ENCODE measurements around the gene HOXB2. TPM values are rescaled to one million over a fixed set of nuclear protein-coding genes. Genes with fewer than 3 reads are reported as not detected.
"Not testable (repeated sequence)": the region's sequence is repeated elsewhere in the genome, so short reads cannot be mapped to it uniquely, and the experiment has no call there.

Gene HOXB2
- total RNA-seq, 1 donor from 2014 or later = 43.7 TPM

DNA sequence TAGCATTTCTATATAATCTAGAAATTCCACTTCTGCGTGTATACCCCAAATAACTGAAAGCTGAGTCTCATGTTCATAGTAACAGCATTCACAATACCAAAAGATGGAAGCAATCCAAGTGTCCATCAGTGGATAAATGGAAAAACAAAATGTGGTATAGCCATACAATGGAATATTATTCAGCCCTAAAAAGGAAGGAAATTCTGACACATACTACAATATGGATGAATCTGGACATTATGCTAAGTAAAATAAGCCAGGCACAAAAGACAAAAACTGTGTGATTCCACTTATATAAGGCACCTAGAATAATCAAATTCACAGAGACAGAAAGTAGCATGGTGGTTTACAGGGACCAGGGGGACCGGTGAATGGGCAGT lies 34.5 kb downstream of the HOXB2 start:
- H3K4me3 ChIP-seq (ENCODE audit: low read depth, low read length) = no peak overlapping the region
- TF ChIP-seq, protein P1, sequence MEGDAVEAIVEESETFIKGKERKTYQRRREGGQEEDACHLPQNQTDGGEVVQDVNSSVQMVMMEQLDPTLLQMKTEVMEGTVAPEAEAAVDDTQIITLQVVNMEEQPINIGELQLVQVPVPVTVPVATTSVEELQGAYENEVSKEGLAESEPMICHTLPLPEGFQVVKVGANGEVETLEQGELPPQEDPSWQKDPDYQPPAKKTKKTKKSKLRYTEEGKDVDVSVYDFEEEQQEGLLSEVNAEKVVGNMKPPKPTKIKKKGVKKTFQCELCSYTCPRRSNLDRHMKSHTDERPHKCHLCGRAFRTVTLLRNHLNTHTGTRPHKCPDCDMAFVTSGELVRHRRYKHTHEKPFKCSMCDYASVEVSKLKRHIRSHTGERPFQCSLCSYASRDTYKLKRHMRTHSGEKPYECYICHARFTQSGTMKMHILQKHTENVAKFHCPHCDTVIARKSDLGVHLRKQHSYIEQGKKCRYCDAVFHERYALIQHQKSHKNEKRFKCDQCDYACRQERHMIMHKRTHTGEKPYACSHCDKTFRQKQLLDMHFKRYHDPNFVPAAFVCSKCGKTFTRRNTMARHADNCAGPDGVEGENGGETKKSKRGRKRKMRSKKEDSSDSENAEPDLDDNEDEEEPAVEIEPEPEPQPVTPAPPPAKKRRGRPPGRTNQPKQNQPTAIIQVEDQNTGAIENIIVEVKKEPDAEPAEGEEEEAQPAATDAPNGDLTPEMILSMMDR (conservative IDR thresholded peaks at IDR 0.05; ENCODE audit: low read depth, low read length) = no peak
- DNase-seq (ENCODE audit: low read depth) = no peak

DNA sequence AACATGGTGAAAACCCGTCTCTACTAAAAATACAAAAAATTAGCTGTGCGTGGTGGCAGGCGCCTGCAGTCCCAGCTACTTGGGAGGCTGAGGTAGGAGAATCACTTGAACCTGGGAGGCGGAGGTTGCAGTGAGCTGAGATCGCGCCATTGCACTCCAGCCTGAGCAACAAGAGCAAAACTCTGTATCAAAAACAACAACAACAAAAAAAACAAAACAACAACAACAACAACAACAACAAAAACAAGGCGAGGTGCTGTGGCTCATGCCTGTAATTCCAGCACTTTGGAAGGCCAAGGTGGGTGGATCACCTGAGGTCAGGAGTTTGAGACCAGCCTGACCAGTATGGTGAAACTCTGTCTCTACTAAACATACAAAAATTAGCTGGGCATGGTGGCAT lies 35.2 kb downstream of the HOXB2 start:
- H3K4me3 ChIP-seq (ENCODE audit: low read depth, low read length); DNase-seq (ENCODE audit: low read depth): not testable (repeated sequence)

DNA sequence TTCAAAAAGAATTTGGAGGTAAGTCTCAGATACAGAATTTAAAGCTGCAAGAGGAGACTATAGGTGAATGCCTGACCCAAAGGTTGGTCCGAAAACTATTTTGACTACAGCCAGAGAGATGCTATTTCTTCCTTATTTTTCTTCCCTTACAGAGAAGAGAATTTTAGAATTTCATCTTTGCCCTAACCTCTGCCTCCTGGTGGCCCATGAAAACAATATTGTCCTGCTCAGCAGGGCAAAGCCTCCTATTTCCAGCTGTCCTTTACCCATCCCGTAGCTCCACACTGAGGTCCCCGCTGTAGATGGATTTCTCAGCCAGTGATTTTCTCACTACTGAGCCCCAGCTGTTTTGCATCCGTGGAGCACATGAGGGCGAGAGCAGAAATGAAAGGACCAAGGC lies 38.7 kb downstream of the HOXB2 start:
- DNase-seq (ENCODE audit: low read depth) = no peak
- TF ChIP-seq, protein P1 (conservative IDR thresholded peaks at IDR 0.05; ENCODE audit: low read depth, low read length) = peak; percentile 23
- H3K4me3 ChIP-seq (ENCODE audit: low read depth, low read length) = no peak overlapping the region

DNA sequence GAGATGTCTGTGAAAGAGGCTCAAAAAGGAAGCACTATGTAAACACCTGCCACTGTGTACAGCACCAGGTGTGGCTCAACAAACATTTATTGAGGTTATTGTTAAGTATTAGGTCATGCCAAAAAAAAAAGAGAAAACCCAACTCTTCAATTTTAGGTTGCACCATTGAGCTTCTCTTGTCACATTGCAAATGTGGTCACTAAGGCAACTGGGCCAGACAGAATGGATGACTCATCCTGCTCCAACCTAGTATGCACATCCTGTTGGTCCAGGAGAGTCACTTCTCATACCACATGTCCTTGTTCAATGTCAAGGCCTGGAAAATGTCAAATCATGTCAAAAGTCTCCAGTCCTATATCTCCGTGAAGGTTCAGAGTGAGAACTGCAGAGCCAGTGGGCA lies 39.1 kb downstream of the HOXB2 start:
- no peak for DNase-seq (ENCODE audit: low read depth)
- no peak overlapping the region for H3K4me3 ChIP-seq (ENCODE audit: low read depth, low read length)
- TF ChIP-seq, protein P1 (conservative IDR thresholded peaks at IDR 0.05; ENCODE audit: low read depth, low read length) = no peak

DNA sequence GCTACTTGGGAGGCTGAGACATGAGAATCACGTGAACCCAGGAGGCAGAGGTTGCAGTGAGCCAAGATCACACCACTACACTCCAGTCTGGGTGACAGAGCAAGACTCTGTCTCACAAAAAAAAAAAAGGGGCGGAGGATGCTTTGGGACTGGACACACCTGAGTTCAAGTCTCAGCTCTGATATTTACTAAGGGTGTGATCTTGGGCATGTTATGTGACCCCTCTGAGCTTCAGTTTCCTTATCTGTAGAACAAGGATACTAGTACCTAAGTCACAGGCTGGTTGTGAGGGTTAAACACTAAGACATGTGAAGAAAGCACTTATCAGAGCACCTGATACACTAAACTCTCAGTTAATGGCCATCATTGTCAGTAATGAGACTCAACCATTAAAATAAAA lies 40.0 kb downstream of the HOXB2 start:
- H3K4me3 ChIP-seq (ENCODE audit: low read depth, low read length) = no peak overlapping the region
- TF ChIP-seq, protein P1 (conservative IDR thresholded peaks at IDR 0.05; ENCODE audit: low read depth, low read length) = no peak
- DNase-seq (ENCODE audit: low read depth) = no peak

DNA sequence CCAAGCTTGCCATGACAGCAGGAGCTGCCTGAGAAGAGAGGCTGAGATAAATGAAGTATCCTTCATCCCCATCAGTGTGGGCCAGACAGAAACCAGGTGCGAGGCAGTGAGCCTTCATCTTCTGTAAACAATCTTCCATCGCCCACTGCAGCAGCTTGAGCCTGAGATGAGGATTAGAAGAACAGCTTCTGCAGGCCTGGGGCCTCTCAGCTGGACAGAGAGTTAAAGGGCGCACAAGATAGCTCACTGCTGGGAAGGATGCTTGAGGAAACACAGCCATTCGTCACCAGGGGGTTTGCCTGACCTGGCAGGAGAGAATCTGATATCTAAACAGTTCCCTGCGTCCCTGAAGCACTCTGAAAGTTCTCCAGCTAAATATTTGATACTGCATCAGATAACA lies 41.2 kb downstream of the HOXB2 start:
- DNase-seq (ENCODE audit: low read depth) = no peak
- H3K4me3 ChIP-seq (ENCODE audit: low read depth, low read length) = no peak overlapping the region
- TF ChIP-seq, protein P1 (conservative IDR thresholded peaks at IDR 0.05; ENCODE audit: low read depth, low read length) = no peak

DNA sequence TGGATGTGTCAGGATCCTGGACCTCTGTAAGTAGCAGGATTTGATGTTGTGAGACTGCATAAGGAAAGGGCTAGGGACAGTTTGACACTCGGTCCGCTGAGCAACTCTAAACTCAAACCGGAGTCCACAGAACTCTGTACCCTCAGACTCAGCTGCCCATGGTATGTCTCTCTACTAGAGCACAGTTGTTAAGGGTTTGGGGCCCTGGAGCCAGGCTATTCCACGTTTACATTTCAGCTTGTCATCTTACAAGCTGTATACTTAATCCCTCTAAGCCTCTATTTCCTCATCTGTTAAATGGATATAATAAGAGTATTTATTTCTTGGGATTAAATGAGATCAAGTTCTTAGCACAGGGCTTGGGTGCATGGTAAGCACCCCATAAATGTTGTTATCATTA lies 42.0 kb downstream of the HOXB2 start:
- DNase-seq (ENCODE audit: low read depth) = no peak
- TF ChIP-seq, protein P1 (conservative IDR thresholded peaks at IDR 0.05; ENCODE audit: low read depth, low read length) = no peak
- no peak overlapping the region for H3K4me3 ChIP-seq (ENCODE audit: low read depth, low read length)

DNA sequence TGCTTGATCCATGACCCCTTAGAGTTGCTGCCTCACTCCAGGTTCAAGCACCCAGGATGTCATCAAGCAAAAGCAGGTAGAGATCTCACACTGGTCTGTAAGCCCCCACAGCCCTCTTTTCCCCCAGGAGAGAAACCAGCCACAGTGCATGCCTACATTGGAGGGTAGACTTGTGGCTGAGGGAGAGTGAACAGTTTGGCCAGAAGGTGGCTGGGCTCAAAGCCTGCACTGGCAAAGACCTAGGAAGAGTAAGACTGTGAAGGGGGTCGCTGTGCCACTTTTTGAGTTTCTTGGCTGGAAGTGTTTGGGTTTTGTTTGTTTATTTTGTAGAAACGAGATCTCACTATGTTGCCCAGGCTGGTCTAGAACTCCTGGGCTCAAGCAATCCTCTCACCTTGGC lies 42.6 kb downstream of the HOXB2 start:
- DNase-seq (ENCODE audit: low read depth) = no peak
- H3K4me3 ChIP-seq (ENCODE audit: low read depth, low read length) = no peak overlapping the region
- TF ChIP-seq, protein P1 (conservative IDR thresholded peaks at IDR 0.05; ENCODE audit: low read depth, low read length) = no peak

All from epithelial cell of proximal tubule (primary cell).